GM19099 (cell line): ENCODE data around the gene CPNE5.

Experiments
- POLR2A ChIP-seq: IDR thresholded peaks from 3 replicates; pipeline ENCODE4 v1.6.1; 2011; ENCODE audit warnings: low read depth; ENCODE audit not compliant: insufficient read length; ENCODE audit errors: extremely low read depth

Gene CPNE5

GRCh38 chr6:36758516-36759147 lies 80.6 kb downstream of the CPNE5 start:
- no peak for TF ChIP-seq POLR2A

- TF ChIP-seq POLR2A, result no peak
These were observed 81.2 kb downstream of the CPNE5 start for GRCh38 chr6:36757943-36758508.

- peak; percentile 58 for TF ChIP-seq POLR2A
These were observed 82.0 kb downstream of the CPNE5 start for GRCh38 chr6:36757206-36757605.

- no peak for TF ChIP-seq POLR2A
These were observed 82.5 kb downstream of the CPNE5 start for GRCh38 chr6:36756786-36757185.

- peak; percentile 57 for TF ChIP-seq POLR2A
These were observed 83.6 kb downstream of the CPNE5 start for GRCh38 chr6:36755435-36756348.

- no peak for TF ChIP-seq POLR2A
These were observed 84.4 kb downstream of the CPNE5 start for GRCh38 chr6:36754582-36755434.

- TF ChIP-seq POLR2A, result no peak
These were observed 85.4 kb downstream of the CPNE5 start for GRCh38 chr6:36753671-36754405.

GRCh38 chr6:36752886-36753506 lies 86.2 kb downstream of the CPNE5 start:
- TF ChIP-seq POLR2A, result no peak

- TF ChIP-seq POLR2A, result no peak
These were observed 86.9 kb downstream of the CPNE5 start for GRCh38 chr6:36752187-36752885.

- TF ChIP-seq POLR2A, result no peak
These were observed 87.4 kb downstream of the CPNE5 start for GRCh38 chr6:36751833-36752186.

GRCh38 chr6:36751091-36751490 lies 88.2 kb downstream of the CPNE5 start:
- TF ChIP-seq POLR2A, result no peak

GRCh38 chr6:36749829-36750489 lies 89.3 kb downstream of the CPNE5 start:
- no peak for TF ChIP-seq POLR2A

- no peak for TF ChIP-seq POLR2A
These were observed 93.0 kb downstream of the CPNE5 start for GRCh38 chr6:36746251-36746650.

- TF ChIP-seq POLR2A, result no peak
These were observed 93.4 kb downstream of the CPNE5 start for GRCh38 chr6:36745836-36746235.
